ENCODE measurements around the gene POLDIP3.

POLDIP3 gene

GRCh38 chr22:42614312-42615091 is at the start of gene POLDIP3:
Gene POLDIP3 (minus strand): TSS chr22:42614883. CDS start chr22:42614857, 26 bp downstream.
- TF ChIP-seq CTCF (IDR thresholded peaks at IDR 0.05; ENCODE audit: low read length, missing control alignments) = no peak
- peak; percentile 99 for DNase-seq (ENCODE audit: low read depth)
- H3K4me3 ChIP-seq (replicated peaks; ENCODE audit: low read depth, low read length) = peak within 1 kb of the TSS; percentile 85

GRCh38 chr22:42661985-42662831 is 47.5 kb upstream of the POLDIP3 start:
- peak; percentile 56 for TF ChIP-seq CTCF (IDR thresholded peaks at IDR 0.05; ENCODE audit: low read length, missing control alignments)
- peak overlapping the region; percentile 63 for H3K4me3 ChIP-seq (replicated peaks; ENCODE audit: low read depth, low read length)
- peak; percentile 66 for DNase-seq (ENCODE audit: low read depth)

GRCh38 chr22:42656578-42656977 is 41.9 kb upstream of the POLDIP3 start:
- no peak for TF ChIP-seq CTCF (IDR thresholded peaks at IDR 0.05; ENCODE audit: low read length, missing control alignments)
- no peak for DNase-seq (ENCODE audit: low read depth)
- no peak overlapping the region for H3K4me3 ChIP-seq (replicated peaks; ENCODE audit: low read depth, low read length)

- no peak overlapping the region for H3K4me3 ChIP-seq (replicated peaks; ENCODE audit: low read depth, low read length)
Observed at GRCh38 chr22:42655693-42656092, 41.0 kb upstream of the POLDIP3 start.

GRCh38 chr22:42654436-42655073 is 39.9 kb upstream of the POLDIP3 start:
- DNase-seq (ENCODE audit: low read depth) = no peak
- TF ChIP-seq CTCF (IDR thresholded peaks at IDR 0.05; ENCODE audit: low read length, missing control alignments) = no peak
- H3K4me3 ChIP-seq (replicated peaks; ENCODE audit: low read depth, low read length) = no peak overlapping the region

More at GRCh38 chr22:42655693-42656092, 41.0 kb upstream of the POLDIP3 start:
- no peak for TF ChIP-seq CTCF (IDR thresholded peaks at IDR 0.05; ENCODE audit: low read length, missing control alignments)
- DNase-seq (ENCODE audit: low read depth) = no peak

- no peak for DNase-seq (ENCODE audit: low read depth)
- TF ChIP-seq CTCF (IDR thresholded peaks at IDR 0.05; ENCODE audit: low read length, missing control alignments) = no peak
- no peak overlapping the region for H3K4me3 ChIP-seq (replicated peaks; ENCODE audit: low read depth, low read length)
Observed at GRCh38 chr22:42653999-42654398, 39.3 kb upstream of the POLDIP3 start.

Data from fibroblast of pulmonary artery (primary cell).